HG02623 (cell line): ENCODE results near the gene FTCD.
"Not testable (repeated sequence)": the region's sequence is repeated elsewhere in the genome, so short reads cannot be mapped to it uniquely, and the experiment has no call there.

Experiments used
- ATAC-seq: cut with Tn5 transposase; IDR thresholded peaks from one replicate; pipeline ENCODE4 v1.9.1; 2021; ENCODE audit warnings: moderate library complexity; ENCODE audit not compliant: unreplicated experiment

FTCD gene

DNA sequence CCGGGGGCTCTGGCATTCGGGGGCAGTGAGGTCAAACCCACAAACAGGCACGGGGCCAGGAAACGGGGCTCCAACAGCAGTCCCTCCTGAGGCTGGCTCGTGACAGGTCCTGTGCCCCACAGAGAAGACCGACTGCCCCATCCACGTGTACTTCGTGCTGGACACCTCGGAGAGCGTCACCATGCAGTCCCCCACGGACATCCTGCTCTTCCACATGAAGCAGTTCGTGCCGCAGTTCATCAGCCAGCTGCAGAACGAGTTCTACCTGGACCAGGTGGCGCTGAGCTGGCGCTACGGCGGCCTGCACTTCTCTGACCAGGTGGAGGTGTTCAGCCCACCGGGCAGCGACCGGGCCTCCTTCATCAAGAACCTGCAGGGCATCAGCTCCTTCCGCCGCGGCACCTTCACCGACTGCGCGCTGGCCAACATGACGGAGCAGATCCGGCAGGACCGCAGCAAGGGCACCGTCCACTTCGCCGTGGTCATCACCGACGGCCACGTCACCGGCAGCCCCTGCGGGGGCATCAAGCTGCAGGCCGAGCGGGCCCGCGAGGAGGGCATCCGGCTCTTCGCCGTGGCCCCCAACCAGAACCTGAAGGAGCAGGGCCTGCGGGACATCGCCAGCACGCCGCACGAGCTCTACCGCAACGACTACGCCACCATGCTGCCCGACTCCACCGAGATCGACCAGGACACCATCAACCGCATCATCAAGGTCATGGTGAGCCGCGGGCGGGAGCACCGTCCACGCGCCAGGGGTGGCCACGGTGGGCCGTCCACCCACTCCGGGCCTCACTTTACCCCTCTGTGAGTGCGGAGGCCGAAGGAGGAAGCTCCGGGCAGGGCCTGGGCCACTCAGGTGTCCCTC lies 43.3 kb downstream of the FTCD start:
- ATAC-seq: no peak

DNA sequence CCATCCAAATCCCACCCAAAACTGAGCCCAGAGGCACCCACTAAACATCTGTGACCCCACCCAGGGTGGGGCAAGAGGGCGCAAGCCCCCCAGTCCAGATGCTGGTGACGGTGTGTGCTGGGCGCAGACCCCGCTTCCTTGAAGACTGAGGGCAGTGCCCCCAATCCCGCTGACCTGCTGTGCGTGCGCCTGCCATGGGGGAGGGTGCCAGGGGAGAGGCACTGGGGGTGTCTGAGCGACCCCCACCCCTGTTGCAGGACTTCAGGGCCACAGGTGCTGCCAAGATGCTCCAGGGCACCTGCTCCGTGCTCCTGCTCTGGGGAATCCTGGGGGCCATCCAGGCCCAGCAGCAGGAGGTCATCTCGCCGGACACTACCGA lies 44.2 kb downstream of the FTCD start:
- ATAC-seq: no peak

DNA sequence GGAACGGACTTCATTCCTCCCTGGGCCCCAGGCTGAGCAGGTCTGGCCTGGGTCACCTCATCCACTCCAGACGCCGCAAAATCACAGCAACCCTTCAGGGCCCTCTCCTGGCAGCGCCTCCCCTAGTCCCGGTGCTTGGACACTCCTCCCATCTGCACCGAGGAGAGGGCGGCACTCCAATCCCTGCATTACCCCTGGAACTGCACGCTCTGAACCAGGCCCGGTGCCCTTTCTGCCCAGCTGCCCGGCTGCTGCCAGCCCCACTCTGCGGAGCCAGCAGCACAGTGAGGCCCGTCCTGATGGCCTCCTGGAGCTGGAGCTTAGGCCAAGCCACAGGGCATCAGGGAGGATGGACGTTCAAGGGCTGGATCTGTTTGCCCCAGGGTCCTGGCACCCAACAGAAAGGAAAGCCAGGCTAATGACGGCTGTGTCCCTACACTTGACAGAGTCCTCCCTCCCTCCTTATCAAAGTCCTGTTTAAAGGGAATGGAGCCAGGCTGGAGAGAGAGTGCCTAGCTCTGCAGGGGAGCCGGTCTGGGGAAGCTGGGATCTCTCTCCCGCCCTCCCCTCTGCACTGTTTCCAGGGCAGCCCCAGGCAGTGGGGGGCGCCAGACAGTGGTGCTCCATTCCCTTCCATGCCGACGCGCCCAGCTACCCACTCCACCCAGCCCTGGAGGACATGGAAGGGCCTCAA lies 44.7 kb downstream of the FTCD start:
- ATAC-seq: no peak

GRCh38 chr21:46109313-46110221 lies 45.8 kb downstream of the FTCD start:
- ATAC-seq: no peak

DNA sequence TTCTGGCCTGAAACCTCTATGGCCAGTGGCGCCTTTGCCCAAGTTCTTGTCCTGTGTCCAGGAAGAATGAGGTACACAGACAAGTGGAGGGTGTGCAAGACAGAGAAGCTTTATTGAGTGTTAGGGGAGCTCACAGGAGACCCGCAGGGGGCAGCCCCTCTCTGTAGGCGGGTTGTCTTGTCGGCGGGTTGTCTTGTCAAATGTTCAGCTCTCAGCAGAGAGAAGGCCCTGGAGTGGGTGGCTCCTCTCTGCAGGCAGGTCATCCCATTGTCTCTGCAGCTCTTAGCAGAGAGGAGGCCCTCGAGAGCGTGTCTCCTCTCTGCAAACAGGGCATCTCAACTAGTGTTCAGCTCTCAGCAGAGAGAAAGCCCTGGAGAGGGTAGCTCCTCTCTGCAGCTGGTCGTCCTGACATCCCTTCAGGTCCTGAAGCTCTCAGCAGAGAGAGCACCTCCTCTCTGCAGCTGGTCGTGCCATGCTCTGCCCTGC lies 46.5 kb downstream of the FTCD start:
- no peak for ATAC-seq

DNA sequence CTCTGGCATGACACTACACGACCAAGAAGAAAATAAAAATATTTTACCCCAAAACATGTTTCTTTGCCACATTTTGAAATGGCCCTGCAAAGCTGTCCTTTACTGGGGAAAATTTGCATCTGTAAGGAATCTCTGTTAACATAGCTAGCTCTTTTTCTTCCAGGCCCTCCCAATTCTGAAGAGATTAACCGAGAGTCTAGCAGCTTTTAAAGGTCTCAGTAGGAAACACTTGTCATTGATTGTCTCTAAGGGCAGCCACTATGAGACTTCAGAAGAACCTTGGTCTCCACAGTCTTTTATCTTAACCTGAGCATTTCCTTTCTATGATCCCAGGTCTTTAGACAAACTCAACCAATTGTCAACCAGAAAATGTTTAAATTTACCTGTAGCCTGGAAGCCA lies 48.0 kb downstream of the FTCD start:
- ATAC-seq: not testable (repeated sequence)

DNA sequence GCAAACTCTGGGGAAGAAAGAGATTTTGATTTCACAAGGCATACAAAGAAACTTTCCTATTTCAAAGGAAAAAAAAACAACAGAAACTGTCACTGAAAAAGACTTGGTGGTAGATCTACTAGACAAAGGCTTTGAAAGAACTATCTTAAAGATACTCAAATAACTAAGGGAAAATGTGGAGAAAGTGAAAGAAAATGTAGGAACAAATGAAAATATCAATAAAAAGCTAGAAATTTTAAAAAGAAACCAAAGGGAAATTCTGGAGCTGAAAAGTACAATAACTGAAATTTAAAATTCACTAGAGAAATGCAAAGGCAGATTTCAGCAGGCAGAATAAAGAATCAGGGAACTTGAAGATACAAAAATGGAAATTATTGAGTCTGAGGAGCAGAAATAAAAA lies 51.3 kb downstream of the FTCD start:
- no peak for ATAC-seq

- ATAC-seq: no peak
Measured at GRCh38 chr21:46100906-46101305, 54.5 kb downstream of the FTCD start.

DNA sequence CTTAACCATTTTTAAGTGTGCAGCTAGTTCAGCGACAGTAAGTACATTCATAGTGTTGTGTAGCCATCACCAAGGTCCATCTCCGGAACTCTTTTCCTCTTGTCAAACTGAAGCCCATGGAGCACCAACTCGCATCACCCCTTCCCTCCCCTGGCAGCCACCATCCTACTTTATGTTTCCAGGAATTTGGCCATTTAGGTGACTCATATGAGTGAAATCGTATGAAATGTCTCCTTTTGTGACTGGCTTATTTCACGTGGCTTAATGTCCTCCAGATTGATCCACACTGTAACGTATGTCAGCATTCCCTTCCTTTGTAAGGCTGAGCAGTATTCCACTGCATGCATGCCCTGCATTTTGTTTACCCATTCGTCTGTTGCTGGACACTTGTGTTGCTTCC lies 55.0 kb downstream of the FTCD start:
- ATAC-seq: no peak

DNA sequence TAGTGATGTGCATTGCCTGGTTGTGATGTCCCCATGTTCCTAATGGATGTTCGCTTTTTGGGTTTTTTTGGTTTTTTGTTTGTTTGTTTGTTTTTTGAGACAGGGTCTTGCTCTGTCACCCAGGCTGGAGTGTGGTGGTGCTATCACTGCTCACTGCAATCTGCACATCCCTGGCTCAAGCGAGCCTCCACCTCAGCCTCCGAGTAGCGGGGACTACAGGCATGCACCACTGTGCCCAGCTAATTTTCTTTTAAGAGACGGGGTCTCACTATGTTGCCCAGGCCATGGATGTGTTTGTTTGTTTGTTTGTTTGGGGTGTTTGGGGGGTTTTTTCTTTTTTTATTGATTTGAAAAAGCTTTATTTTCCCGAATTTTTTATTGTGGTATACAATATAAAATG lies 55.4 kb downstream of the FTCD start:
- no peak for ATAC-seq

DNA sequence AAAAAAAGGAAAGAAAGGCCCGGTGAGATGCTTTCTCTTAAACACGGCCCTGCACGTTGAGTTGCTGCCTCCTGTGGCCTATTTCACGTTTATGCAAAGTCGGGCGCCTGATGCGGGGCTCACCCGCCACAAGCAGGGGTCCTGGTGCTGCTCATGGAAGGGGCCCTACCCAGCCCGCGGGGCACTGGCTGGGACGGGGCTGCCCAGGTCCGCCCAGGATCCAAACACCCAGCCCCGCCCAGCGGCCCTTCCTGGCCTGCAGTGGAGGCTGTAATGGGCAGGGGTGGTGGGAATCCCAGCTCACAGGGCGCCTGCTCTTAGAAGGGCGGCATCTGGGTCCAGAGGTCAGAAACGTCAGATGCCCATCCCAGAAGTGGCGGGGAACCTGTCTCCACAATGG lies 55.9 kb downstream of the FTCD start:
- ATAC-seq: no peak

GRCh38 chr21:46098303-46099141 lies 56.9 kb downstream of the FTCD start:
- ATAC-seq: no peak

GRCh38 chr21:46097336-46098293 lies 57.8 kb downstream of the FTCD start, which contains the start of gene COL6A2:
TSS of gene COL6A2 (plus strand) at chr21:46098112.
- ATAC-seq: no peak

- no peak for ATAC-seq
Measured at GRCh38 chr21:46096596-46097335, 58.6 kb downstream of the FTCD start.

GRCh38 chr21:46095814-46096595 lies 59.4 kb downstream of the FTCD start:
- ATAC-seq: no peak

GRCh38 chr21:46095083-46095719 lies 60.2 kb downstream of the FTCD start:
- no peak for ATAC-seq

DNA sequence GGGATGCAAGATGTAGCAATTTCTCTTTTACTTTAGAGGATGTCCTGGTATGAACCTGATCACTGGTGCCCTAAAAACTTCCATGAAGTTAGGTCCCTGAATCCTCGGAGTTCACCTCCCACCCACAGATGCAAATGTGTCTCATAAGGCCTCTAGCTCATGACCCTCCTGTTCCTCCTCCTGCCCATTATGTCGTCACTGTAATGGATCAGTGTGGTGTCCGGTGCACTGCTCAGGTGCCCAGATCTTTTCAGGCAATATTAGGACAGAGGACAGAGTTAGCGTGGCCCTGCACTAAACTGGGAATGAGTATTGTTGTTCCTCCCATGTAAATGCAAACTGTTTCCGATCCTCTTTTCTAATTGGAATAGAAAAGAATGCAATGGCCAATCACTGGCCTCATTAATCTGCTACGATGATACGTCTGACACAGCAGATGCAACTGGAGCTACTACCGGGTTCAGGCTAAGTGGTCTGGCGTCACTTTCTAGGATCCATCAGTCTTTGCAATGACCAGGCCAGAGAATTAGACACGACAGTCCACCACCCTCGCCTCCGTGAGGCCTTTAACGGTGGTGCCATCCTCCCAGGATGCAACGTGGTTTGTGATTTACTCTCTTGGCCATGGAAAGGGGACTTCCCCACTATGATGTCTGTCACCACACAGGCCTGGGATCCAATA lies 60.8 kb downstream of the FTCD start:
- no peak for ATAC-seq
